ENCODE results near the gene B9D1. TPM values are rescaled to one million over a fixed set of nuclear protein-coding genes. Genes with fewer than 3 reads are reported as not detected.

Gene B9D1
- total RNA-seq, 4 donors from 2014 or later: 4.6 to 25.1 (median 10.5) TPM

DNA sequence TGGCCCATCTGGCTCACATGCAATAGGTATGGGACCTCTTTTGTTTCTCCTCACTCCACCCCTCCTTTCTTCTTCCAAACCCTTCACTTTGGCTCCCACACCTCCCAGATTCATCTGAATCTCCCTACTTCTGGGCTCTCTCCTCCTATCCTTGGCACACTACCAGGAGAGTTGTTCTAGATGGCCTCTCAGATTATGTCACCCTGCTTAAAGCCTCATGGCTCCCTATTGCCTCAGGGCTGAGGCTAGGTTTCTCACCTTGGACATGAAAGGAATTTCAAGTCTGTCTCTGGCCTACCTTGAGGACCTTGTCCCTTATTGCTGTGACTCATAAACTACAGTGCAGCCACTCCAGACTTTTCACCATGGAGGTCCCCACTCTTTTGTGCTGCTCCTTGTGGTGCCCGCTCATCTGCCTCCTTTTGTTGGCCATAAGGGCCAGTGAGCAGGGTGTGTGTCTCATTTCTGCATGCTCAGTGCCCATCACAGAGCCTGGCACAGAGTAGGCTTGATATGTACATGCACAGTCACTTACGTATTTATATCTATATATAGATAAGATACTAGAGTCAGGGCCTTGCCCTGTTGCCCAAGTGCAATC is 25.5 kb upstream of the B9D1 start:
- TF ChIP-seq, protein P1, sequence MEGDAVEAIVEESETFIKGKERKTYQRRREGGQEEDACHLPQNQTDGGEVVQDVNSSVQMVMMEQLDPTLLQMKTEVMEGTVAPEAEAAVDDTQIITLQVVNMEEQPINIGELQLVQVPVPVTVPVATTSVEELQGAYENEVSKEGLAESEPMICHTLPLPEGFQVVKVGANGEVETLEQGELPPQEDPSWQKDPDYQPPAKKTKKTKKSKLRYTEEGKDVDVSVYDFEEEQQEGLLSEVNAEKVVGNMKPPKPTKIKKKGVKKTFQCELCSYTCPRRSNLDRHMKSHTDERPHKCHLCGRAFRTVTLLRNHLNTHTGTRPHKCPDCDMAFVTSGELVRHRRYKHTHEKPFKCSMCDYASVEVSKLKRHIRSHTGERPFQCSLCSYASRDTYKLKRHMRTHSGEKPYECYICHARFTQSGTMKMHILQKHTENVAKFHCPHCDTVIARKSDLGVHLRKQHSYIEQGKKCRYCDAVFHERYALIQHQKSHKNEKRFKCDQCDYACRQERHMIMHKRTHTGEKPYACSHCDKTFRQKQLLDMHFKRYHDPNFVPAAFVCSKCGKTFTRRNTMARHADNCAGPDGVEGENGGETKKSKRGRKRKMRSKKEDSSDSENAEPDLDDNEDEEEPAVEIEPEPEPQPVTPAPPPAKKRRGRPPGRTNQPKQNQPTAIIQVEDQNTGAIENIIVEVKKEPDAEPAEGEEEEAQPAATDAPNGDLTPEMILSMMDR (IDR thresholded peaks at IDR 0.05; ENCODE audit: low read depth): no peak

DNA sequence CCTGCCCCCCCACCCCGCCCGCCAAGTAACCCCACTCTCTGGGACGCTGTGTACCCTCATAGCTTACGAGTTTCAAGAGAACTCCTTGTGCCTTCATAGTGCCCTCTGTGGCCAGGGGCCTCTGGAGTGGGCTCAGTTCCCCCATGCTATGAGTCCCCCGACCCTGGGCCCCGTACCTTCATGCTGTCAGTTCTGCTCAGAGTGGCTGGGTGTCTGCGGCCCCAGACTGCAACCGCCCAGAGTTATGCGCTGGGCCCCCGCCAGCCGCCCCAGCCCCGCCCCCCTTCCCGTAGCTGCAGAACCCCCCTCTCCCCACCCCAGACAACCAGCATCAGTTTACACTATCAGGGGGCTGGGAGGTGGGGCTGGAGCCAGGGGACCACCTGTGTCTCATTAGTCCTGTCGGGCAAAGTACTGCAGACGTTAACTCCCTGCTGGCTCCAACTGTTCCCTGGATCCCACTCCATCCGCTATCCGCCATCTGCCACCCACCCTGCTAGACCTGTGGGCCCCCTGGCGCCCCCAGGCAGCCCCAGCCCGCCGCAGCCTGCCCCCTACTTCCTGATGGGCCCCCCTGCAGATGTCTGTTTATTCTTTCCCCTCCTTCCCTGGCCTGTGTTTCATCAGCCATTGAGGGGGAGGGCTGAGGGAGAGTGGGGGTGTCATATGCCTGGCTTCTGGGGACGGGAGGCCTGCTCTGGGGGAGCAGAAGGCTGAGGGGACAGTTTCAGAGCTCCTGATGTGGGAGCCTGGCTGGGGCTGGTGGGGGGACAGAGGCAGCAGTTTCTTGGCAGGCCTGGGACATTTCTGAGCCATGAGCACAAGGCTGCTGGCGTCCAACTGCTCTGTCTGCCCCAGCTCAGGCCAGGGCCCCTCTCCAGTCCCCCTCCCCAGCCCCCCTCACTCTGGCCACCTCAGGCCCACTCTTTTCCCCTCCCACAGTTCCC is 24.7 kb upstream of the B9D1 start, which contains the start of gene MFAP4:
TSS of gene MFAP4 (minus strand) at position 217 of the 947 bp plus-strand sequence. CDS start at position 182, 35 bp downstream.
- TF ChIP-seq, protein P1 (IDR thresholded peaks at IDR 0.05; ENCODE audit: low read depth): no peak

DNA sequence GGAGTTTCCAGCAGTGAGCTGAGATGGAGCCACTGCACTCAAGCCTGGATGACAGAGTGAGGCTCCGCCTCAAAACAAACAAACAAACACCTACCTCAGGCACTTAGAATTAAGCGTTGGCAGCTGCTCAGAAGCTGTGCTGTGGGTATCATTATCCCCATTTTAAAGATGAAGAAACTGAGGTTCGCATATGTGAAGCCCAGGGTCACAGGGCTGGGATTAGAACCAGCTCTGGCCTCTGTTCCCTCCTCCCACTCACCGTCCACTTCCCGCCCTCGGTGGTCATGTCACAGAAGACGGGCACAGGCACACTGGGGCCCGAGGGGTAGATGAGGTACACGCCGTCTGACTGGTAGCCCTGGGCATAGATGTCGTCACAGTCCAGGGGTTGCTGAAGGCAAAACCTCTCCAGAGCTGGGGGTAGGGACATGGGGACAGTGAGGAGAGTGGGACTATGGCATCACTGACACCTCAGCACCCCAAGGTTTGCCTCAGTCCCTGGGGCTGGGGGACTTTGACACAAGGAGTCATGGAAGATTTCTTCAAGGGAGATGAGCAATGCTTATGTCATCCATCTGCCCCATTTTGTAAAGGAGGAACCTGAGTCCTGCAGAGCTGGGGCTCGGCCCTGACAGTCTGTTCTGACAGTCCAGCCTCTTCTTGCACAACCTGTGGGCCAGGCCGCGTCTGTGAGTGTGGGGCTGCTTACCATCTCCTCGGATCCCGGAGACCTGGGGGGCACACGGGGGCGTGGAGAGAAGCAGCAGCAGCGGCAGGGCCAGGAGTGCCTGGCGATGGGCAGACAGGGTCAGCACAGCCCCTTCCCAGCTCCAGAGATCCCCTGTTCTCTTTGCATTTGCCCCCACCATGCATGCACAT is 23.8 kb upstream of the B9D1 start:
- TF ChIP-seq, protein P1 (IDR thresholded peaks at IDR 0.05; ENCODE audit: low read depth): no peak

DNA sequence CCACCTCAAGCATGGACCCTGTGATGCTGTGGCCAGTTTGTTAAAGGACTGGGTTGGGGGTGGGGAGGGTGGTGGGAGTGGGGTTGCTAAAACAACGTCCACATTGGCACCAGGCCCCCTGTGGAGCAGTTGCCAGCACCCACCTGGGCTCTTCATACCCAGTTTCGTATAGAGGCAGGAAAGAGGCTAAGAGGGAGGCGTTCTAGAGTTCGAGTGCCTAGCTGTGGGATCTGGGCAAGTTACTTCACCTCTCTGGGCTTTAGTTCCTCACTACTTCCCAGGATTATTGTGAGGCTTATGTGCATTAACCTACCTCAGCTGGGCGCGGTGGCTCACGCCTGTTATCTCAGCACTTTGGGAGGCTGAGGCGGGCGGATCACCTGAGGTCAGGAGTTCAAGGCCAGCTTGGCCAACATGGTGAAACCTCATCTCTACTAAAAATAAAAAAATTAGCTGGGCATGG is 23.0 kb upstream of the B9D1 start:
- TF ChIP-seq, protein P1 (IDR thresholded peaks at IDR 0.05; ENCODE audit: low read depth): no peak

DNA sequence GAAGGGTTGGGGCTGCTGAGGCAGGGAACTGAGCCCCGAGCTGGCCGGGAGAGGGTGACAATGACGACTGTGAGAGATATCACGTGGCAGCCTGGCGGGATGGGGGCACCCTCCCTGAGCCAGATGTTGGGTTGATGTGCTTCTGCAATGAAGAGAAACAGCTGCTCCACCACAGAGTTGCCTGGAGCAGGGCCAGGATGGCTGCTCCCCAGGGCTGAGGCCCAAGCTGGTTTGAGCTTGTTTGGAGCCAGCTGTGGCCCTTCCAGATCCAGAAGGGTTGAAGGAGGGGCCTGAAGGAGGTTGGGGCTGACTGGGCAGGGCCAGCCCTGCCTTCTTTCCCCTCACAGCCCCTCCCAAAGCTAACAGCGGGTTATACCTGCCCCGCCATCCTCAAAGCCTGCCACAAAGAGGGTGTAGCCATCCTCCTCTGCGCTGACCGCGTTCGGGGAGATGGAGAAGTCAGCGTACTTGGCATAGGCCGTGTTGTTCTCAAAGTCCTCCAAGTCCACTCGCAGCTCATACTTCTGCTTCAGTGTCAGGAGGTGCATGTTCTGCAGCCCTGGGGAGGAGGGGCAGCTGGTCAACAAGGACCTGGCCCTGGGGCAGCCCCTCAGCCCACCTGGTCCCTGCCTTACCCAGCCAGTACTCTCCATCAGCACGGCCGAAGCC is 22.3 kb upstream of the B9D1 start:
- TF ChIP-seq, protein P1 (IDR thresholded peaks at IDR 0.05; ENCODE audit: low read depth): no peak

DNA sequence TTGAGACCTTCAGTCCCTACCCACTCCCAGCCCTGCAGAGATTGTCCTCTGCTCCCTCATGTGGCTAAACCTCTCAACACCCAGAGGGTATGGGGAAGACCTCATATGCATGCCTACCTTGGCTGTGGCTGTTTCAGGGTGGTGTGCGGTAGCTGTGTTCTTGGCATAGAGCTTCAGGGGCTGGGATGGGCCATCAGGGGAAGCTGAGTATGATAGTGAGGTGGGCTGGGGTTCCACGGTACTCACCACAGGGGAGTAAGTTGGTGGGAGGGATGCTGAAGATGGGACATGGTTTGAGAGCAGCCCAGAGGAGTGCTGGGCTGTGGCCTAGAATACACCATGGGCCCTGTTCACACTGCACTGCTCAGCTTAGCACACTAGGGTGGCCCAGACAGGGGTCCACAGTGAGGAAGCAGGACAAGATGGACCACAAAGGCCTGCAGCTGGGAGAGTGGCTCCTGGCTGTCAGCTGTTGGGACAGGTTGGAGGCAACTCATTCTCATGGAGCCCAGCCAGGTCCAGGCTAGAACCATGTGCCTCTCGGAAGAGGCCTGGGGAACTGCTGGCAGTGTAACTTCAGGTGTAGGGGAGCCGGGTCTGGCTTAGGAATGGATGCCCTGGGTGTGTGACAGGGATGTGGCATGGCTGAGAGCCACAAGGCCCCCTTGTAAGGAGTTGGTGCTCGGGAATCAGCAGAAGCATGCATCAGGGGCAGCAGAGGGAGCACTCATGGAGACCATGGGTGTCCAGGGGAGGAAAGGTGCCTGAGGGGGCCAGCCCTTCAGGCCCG is 21.4 kb upstream of the B9D1 start:
- TF ChIP-seq, protein P1 (IDR thresholded peaks at IDR 0.05; ENCODE audit: low read depth): no peak

All from subcutaneous adipose tissue (tissue), 4 donors.